HepG2 (cell line): ENCODE results near the gene CEP104. TPM values are rescaled to one million over a fixed set of nuclear protein-coding genes. Genes with fewer than 3 reads are reported as not detected.
A peak's percentile ranks its signal among the peaks of the same experiment; 100 is the strongest.

ENCODE experiments used
- BORCS8-MEF2B ChIP-seq: sonication (generic); formaldehyde crosslinking; IDR thresholded peaks from 2 replicates; pipeline ENCODE4 v1.8.0; 2022; ENCODE audit warnings: mild to moderate bottlenecking, missing genetic modification reagents
- HMG20A ChIP-seq: IDR thresholded peaks from 2 replicates; pipeline ENCODE4 v1.6.1; 2016; ENCODE audit warnings: borderline replicate concordance
- KDM3A ChIP-seq: IDR thresholded peaks from 2 replicates; pipeline ENCODE4 v1.6.1; 2018; ENCODE audit warnings: low read depth, missing compliant biosample characterization
- MED8 ChIP-seq: sonication (generic); formaldehyde crosslinking; IDR thresholded peaks from 2 replicates; pipeline ENCODE4 v1.8.1; 2023; ENCODE audit warnings: mild to moderate bottlenecking, missing genetic modification reagents; ENCODE audit not compliant: insufficient replicate concordance
- MTA1 ChIP-seq: sonication (generic); formaldehyde crosslinking; IDR thresholded peaks from 2 replicates; pipeline ENCODE4 v1.4.0; 2020; ENCODE audit warnings: missing genetic modification reagents, mild to moderate bottlenecking, borderline replicate concordance
- NKX3-1 ChIP-seq: sonication (generic); formaldehyde crosslinking; IDR thresholded peaks from 2 replicates; pipeline ENCODE4 v1.5.0; 2020; ENCODE audit warnings: missing genetic modification reagents
- PHF20 ChIP-seq: sonication (generic); formaldehyde crosslinking; IDR thresholded peaks from 2 replicates; pipeline ENCODE4 v1.5.0; 2020; ENCODE audit warnings: mild to moderate bottlenecking, missing genetic modification reagents
- PLRG1 ChIP-seq: fragments of 450-650 bp; conservative IDR thresholded peaks from 2 replicates; pipeline ENCODE4 v1.6.1; 2016
- REL ChIP-seq: sonication (generic); formaldehyde crosslinking; conservative IDR thresholded peaks from 2 replicates; pipeline ENCODE4 v1.8.0; 2022; ENCODE audit warnings: mild to moderate bottlenecking, missing genetic modification reagents, moderate library complexity
- RFXAP ChIP-seq: sonication (generic); formaldehyde crosslinking; IDR thresholded peaks from 2 replicates; pipeline ENCODE4 v1.4.0; 2020; ENCODE audit warnings: missing genetic modification reagents, borderline replicate concordance
- THYN1 ChIP-seq: sonication (generic); formaldehyde crosslinking; IDR thresholded peaks from 2 replicates; pipeline ENCODE4 v1.8.1; 2023; ENCODE audit warnings: low read depth, mild to moderate bottlenecking, moderate library complexity, missing genetic modification reagents, borderline replicate concordance
- ZFP90 ChIP-seq: sonication (generic); formaldehyde crosslinking; IDR thresholded peaks from 2 replicates; pipeline ENCODE4 v1.8.0; 2022; ENCODE audit warnings: missing genetic modification reagents, mild to moderate bottlenecking, inconsistent platforms, borderline replicate concordance
- ZMYM4 ChIP-seq: sonication (generic); formaldehyde crosslinking; IDR thresholded peaks from 2 replicates; pipeline ENCODE4 v1.8.1; 2023; ENCODE audit warnings: mild to moderate bottlenecking, missing genetic modification reagents
- ZNF30 ChIP-seq: sonication (generic); formaldehyde crosslinking; IDR thresholded peaks from 2 replicates; pipeline ENCODE4 v1.5.0; 2020; ENCODE audit warnings: mild to moderate bottlenecking, missing genetic modification reagents
- ZNF331 ChIP-seq: sonication (generic); formaldehyde crosslinking; IDR thresholded peaks from 2 replicates; pipeline ENCODE4 v1.4.0; 2020; ENCODE audit warnings: missing genetic modification reagents
- ZNF34 ChIP-seq: sonication (generic); formaldehyde crosslinking; IDR thresholded peaks from 2 replicates; pipeline ENCODE4 v1.4.0; 2020; ENCODE audit warnings: mild to moderate bottlenecking, missing genetic modification reagents, borderline replicate concordance
- ZNF598 ChIP-seq: sonication (generic); formaldehyde crosslinking; IDR thresholded peaks from 2 replicates; pipeline ENCODE4 v1.5.1; 2020; ENCODE audit warnings: mild to moderate bottlenecking, missing genetic modification reagents, borderline replicate concordance
- ZNF749 ChIP-seq: sonication (generic); formaldehyde crosslinking; IDR thresholded peaks from 2 replicates; pipeline ENCODE4 v1.8.0; 2022; ENCODE audit warnings: mild to moderate bottlenecking, missing genetic modification reagents, moderate library complexity, borderline replicate concordance
- ZNF768 ChIP-seq: sonication (generic); formaldehyde crosslinking; IDR thresholded peaks from 2 replicates; pipeline ENCODE4 v1.4.0; 2020; ENCODE audit warnings: missing genetic modification reagents
- ZNF841 ChIP-seq: sonication (generic); formaldehyde crosslinking; IDR thresholded peaks from 2 replicates; pipeline ENCODE4 v1.8.1; 2023; ENCODE audit warnings: missing genetic modification reagents, borderline replicate concordance
- polyA plus RNA-seq, 8 experiments: library from polyadenylated mRNA; depleted of rRNA in 3 of 8; stranded (reverse) in 7 of 8; unstranded in 1 of 8; fragments of >200 nt; fragmentation: Illumina TruSeq in 4 of 8; extraction: Trizol in 4 of 8; gene quantifications; 2 replicates each; pipeline versions ENCODE4 v1.2.1 to v1.2.3, GENCODE V29; 2011 to 2016; ENCODE audit warnings: low read depth in 4 of 8, missing spikeins in 1 of 8, mixed read lengths in 1 of 8; ENCODE audit not compliant: insufficient read depth in 1 of 8
- total RNA-seq, 5 experiments: library from RNA; depleted of rRNA; stranded (reverse); fragments of >200 nt; fragmentation: Illumina TruSeq; extraction: Trizol; gene quantifications; 2 replicates each; pipeline ENCODE4 v1.2.3, GENCODE V29; 2016; ENCODE audit warnings: low read depth in 1 of 5
- TF ChIP-seq, protein P1 (sequence below): IDR thresholded peaks from 2 replicates; pipeline ENCODE4 v1.6.1; 2018; ENCODE audit warnings: missing genetic modification reagents
- TF ChIP-seq, protein P2 (sequence below): sonication (generic); formaldehyde crosslinking; IDR thresholded peaks from 2 replicates; pipeline ENCODE4 v1.8.0; 2022; ENCODE audit warnings: missing genetic modification reagents, mild to moderate bottlenecking, borderline replicate concordance
- TF ChIP-seq, protein P3 (sequence below): sonication (generic); formaldehyde crosslinking; IDR thresholded peaks from 2 replicates; pipeline ENCODE4 v1.5.1; 2020; ENCODE audit warnings: missing genetic modification reagents, mild to moderate bottlenecking, borderline replicate concordance
- TF ChIP-seq, protein P4 (sequence below): sonication (generic); formaldehyde crosslinking; conservative IDR thresholded peaks from 2 replicates; pipeline ENCODE4 v1.8.0; 2022; ENCODE audit warnings: mild to moderate bottlenecking, moderate library complexity, missing genetic modification reagents

The CEP104 gene
- total and polyA plus RNA-seq, 2 of the 13 experiments (the other 11 are each of a cell fraction or from before 2014, with no cell fraction given) = 20.4 to 30.1 TPM

DNA sequence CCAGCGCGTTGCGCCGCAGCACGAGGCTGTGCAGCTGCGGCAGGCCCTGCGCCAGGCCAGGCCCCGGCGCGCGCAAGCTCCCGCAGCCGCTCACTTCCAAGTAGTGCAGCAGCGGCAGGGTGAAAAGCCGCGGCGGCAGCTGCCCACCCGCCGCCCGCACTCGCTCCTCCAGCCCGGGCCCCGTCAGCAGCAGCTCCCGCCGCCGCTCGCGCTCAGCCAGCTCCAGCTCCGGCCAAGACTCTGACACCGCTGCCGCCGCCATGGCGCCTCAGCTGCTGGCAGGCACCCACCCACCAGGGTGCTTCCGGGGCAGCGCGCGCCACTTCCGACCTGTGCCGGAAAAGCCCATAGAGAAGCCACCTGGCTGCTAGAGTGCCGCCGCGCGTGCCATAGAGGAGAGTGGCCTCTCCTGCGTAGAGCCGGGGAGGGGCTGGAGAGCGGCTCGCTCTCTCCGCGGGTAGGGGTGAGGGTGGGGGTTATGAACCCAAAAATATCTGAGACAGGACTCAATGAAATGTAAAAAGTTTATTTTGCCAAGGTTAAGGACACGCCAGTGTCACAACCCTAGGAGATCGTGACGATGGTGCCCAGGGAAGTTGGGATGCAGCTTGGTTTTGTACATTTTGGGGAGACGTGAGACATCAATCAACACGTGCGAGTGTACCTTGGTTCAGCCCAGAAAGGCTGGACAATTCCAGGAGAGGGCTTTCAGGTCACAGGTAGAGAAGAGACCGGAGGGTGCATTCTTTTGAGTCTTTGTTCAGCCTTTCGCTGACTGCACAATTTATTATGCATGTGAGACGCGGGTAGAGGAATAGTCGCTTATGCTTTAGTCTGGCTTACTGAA lies 60.6 kb downstream of the CEP104 start, which contains the start of gene LRRC47 (continued):
- peak; percentile 51 for TF ChIP-seq MED8 (CRISPR knock-in tag)
- TF ChIP-seq, protein P1, sequence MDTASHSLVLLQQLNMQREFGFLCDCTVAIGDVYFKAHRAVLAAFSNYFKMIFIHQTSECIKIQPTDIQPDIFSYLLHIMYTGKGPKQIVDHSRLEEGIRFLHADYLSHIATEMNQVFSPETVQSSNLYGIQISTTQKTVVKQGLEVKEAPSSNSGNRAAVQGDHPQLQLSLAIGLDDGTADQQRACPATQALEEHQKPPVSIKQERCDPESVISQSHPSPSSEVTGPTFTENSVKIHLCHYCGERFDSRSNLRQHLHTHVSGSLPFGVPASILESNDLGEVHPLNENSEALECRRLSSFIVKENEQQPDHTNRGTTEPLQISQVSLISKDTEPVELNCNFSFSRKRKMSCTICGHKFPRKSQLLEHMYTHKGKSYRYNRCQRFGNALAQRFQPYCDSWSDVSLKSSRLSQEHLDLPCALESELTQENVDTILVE = peak; percentile 88
- TF ChIP-seq BORCS8-MEF2B = peak; percentile 39; the same call in 1 of the 2 replicates
- TF ChIP-seq ZNF30 = no peak; the same call in 1 of the 2 replicates
- peak; percentile 97 for TF ChIP-seq PHF20
- peak; percentile 41; the same call in 1 of the 2 replicates for TF ChIP-seq ZNF598 (CRISPR knock-in tag)
- peak; percentile 74 for TF ChIP-seq ZMYM4 (CRISPR knock-in tag)
- no peak for TF ChIP-seq ZNF749 (CRISPR knock-in tag)
- TF ChIP-seq ZNF841 (CRISPR knock-in tag) = no peak
- 0 out of 2 replicates have a peak, but pooled peaks have one; percentile 36 for TF ChIP-seq ZNF34 (CRISPR knock-in tag)
- no peak for TF ChIP-seq THYN1
- TF ChIP-seq, protein P2, sequence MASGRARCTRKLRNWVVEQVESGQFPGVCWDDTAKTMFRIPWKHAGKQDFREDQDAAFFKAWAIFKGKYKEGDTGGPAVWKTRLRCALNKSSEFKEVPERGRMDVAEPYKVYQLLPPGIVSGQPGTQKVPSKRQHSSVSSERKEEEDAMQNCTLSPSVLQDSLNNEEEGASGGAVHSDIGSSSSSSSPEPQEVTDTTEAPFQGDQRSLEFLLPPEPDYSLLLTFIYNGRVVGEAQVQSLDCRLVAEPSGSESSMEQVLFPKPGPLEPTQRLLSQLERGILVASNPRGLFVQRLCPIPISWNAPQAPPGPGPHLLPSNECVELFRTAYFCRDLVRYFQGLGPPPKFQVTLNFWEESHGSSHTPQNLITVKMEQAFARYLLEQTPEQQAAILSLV = no peak; the same call in 1 of the 2 replicates
- no peak for TF ChIP-seq HMG20A (CRISPR knock-in tag)
- peak; percentile 54; the same call in 1 of the 2 replicates for TF ChIP-seq MTA1 (CRISPR knock-in tag)
- TF ChIP-seq REL (CRISPR knock-in tag) = 0 out of 2 replicates have a peak, but pooled peaks have one; percentile 75
- TF ChIP-seq ZNF768 (CRISPR knock-in tag) = 0 out of 2 replicates have a peak, but pooled peaks have one; percentile 36
- peak; percentile 68; the same call in 1 of the 2 replicates for TF ChIP-seq RFXAP (CRISPR knock-in tag)
- TF ChIP-seq ZFP90 = 0 out of 2 replicates have a peak, but pooled peaks have one; percentile 62
- peak; percentile 77; the same call in 1 of the 2 replicates for TF ChIP-seq ZNF331 (CRISPR knock-in tag)
- peak; percentile 37; the same call in 1 of the 2 replicates for TF ChIP-seq KDM3A (CRISPR knock-in tag)
- TF ChIP-seq, protein P3, sequence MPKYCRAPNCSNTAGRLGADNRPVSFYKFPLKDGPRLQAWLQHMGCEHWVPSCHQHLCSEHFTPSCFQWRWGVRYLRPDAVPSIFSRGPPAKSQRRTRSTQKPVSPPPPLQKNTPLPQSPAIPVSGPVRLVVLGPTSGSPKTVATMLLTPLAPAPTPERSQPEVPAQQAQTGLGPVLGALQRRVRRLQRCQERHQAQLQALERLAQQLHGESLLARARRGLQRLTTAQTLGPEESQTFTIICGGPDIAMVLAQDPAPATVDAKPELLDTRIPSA (CRISPR knock-in tag) = peak; percentile 82
- TF ChIP-seq PLRG1 = no peak
- TF ChIP-seq, protein P4, sequence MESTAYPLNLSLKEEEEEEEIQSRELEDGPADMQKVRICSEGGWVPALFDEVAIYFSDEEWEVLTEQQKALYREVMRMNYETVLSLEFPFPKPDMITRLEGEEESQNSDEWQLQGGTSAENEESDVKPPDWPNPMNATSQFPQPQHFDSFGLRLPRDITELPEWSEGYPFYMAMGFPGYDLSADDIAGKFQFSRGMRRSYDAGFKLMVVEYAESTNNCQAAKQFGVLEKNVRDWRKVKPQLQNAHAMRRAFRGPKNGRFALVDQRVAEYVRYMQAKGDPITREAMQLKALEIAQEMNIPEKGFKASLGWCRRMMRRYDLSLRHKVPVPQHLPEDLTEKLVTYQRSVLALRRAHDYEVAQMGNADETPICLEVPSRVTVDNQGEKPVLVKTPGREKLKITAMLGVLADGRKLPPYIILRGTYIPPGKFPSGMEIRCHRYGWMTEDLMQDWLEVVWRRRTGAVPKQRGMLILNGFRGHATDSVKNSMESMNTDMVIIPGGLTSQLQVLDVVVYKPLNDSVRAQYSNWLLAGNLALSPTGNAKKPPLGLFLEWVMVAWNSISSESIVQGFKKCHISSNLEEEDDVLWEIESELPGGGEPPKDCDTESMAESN (CRISPR knock-in tag) = peak; percentile 88
- 0 out of 2 replicates have a peak, but pooled peaks have one; percentile 32 for TF ChIP-seq NKX3-1 (CRISPR knock-in tag)
